AG04449 (cell line): Measurements from ENCODE around the gene ARHGAP26.
A peak's percentile ranks its signal among the peaks of the same experiment; 100 is the strongest.
"Not testable (repeated sequence)": the region's sequence is repeated elsewhere in the genome, so short reads cannot be mapped to it uniquely, and the experiment has no call there.

Source experiments
- CTCF ChIA-PET: fragments of 350-600 bp; formaldehyde crosslinking; extraction: SDS; loops from one replicate; lab custom pipeline; 2021; ENCODE audit warnings: antibody characterized with exemption; lab: Yijun Ruan, JAX
- POLR2A ChIA-PET: fragments of 400-600, 350-600 bp; formaldehyde crosslinking; extraction: SDS; loops from one replicate; lab custom pipeline; 2020; ENCODE audit warnings: antibody characterized with exemption, inconsistent platforms; lab: Yijun Ruan, JAX
- DNase-seq: peaks from one replicate; pipeline ENCODE4 v3.0.0-alpha.2; 2010; ENCODE audit warnings: low read depth, low spot score
- H3K4me3 ChIP-seq: 2 replicates; pipeline ENCODE4 v1.5.1; 2011; ENCODE audit warnings: low read depth, mild to moderate bottlenecking, control low read depth, low read length
- TF ChIP-seq, protein P1 (sequence below): IDR thresholded peaks from one replicate; pipeline ENCODE4 v1.5.1; 2011; ENCODE audit warnings: mild to moderate bottlenecking, moderate library complexity, low read length, control low read depth, inconsistent platforms; ENCODE audit not compliant: insufficient read depth; ENCODE audit errors: missing control alignments

ARHGAP26 gene

DNA sequence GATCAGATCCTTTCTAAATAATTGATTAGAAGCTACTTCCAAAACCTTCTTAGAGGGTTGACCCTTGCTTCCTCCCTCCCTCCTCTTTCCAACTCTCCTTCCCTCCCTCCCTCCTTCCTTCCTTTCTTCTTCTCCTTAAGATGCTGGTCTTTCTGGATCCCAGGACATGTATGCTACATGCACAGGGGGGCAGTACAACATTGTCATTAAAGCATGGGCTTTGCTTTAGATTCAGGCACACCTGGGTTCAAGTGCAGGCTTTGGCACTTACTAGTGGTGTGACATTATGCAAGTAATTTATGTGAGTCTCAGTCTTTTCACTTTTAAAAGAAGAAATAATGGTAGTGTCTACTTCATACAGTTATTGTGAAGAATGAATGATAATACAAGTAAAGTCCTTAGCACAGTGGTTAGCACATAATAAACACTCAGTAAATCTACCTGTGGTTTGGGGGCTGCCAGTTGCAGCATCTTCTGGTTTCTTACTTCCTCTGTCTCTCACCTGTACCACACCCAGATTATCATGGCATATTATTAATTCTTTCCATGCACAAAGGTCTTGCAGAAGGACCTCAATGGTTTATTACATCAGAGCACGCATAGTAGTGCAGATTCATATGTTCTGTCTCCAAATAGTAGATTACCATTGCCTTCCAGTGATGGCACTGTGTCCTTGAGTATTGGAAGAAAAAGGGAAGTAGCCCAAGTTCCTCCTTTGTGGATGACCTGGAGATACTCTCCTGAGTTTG, 154.1 kb downstream of the ARHGAP26 start:
- no peak overlapping the region for H3K4me3 ChIP-seq
- ChIA-PET CTCF (interaction anchor here (0.8 to 1.6 kb wide), 9 partner anchors 8 to 1033 kb away, joined by 3 to 6 read pairs (median 4); partner anchors contain the start of gene NR3C1), POLR2A (no interaction called here)
- DNase-seq: no peak
- TF ChIP-seq, protein P1, sequence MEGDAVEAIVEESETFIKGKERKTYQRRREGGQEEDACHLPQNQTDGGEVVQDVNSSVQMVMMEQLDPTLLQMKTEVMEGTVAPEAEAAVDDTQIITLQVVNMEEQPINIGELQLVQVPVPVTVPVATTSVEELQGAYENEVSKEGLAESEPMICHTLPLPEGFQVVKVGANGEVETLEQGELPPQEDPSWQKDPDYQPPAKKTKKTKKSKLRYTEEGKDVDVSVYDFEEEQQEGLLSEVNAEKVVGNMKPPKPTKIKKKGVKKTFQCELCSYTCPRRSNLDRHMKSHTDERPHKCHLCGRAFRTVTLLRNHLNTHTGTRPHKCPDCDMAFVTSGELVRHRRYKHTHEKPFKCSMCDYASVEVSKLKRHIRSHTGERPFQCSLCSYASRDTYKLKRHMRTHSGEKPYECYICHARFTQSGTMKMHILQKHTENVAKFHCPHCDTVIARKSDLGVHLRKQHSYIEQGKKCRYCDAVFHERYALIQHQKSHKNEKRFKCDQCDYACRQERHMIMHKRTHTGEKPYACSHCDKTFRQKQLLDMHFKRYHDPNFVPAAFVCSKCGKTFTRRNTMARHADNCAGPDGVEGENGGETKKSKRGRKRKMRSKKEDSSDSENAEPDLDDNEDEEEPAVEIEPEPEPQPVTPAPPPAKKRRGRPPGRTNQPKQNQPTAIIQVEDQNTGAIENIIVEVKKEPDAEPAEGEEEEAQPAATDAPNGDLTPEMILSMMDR: peak; percentile 37

DNA sequence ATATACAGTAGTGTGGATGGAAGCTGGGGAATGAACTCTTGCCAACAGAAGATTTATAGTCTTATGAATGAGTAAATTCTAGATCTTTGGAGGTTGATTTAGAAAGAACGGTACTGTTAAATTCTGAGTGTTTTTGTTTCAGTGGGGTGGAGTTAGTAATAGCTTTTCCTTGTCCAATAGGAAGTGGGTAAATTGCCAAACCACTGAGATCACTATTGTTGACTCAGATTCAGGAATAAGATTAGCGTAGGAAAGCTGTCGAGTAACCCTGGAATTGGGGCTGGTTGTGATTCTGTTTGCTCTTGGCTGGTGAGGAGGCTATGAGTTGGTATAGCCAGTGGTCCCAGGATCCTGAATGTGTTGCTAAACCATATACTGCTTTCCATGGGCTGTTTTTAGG, 155.6 kb downstream of the ARHGAP26 start:
- ChIA-PET CTCF (interaction anchor here (0.8 to 1.6 kb wide), 10 partner anchors 9 to 1266 kb away, joined by 3 to 6 read pairs (median 4); partner anchors contain the start of gene NR3C1), POLR2A (interaction anchor here (1.2 kb wide), 1 partner anchor 477 kb away, joined by 3 read pairs; no protein-coding TSS in a partner anchor)
- no peak overlapping the region for H3K4me3 ChIP-seq
- DNase-seq: peak; percentile 33
- TF ChIP-seq, protein P1: no peak

DNA sequence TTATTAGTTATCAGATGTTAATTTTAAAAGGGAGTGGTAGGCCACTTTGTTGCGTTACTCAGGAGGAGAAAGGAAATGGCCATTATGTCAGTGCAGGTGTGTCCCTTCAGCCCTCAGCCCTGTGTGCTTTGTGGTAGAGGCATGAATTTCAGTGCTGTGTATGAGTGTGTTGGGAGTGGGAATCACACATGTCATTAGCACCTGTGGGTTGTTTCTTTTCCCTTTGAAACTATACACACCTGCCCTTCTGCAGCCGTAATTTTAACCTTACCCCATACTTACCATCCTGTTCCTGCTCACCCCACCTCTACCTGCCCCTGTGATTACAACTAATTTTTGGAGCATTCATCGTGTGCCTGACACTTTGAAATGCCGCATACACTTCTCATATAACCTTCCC, 156.4 kb downstream of the ARHGAP26 start:
- H3K4me3 ChIP-seq: no peak overlapping the region
- POLR2A ChIA-PET: interaction anchor here (0.6 to 1.2 kb wide), 2 partner anchors 477 to 650 kb away, joined by 3 read pairs; no protein-coding TSS in a partner anchor
- TF ChIP-seq, protein P1: no peak
- no peak for DNase-seq
- CTCF ChIA-PET: interaction anchor here (1.0 to 1.6 kb wide), 7 partner anchors 12 to 1042 kb away, joined by 3 to 5 read pairs (median 3); no protein-coding TSS in a partner anchor

DNA sequence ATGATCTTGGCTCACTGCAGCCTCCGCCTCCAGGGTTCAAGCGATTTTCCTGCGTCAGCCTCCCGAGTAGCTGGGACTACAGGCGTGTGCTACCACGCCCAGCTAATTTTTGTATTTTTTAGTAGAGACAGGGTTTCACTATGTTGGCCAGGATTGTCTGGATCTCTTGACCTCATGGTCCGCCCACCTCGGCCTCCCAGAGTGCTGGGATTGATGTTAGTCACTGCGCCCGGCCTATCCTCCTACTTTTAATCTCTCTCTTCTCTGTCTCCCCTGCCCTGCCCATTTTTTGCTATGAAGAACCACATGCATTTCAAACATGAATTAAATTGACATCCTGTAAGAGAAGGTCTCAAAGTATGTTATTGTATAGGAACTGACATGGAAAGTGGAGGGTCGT, 158.8 kb downstream of the ARHGAP26 start:
- CTCF ChIA-PET: interaction anchor here (1.3 kb wide), 1 partner anchor 13 kb away, joined by 10 read pairs; no protein-coding TSS in a partner anchor
- DNase-seq, H3K4me3 ChIP-seq, POLR2A ChIA-PET: not testable (repeated sequence)

DNA sequence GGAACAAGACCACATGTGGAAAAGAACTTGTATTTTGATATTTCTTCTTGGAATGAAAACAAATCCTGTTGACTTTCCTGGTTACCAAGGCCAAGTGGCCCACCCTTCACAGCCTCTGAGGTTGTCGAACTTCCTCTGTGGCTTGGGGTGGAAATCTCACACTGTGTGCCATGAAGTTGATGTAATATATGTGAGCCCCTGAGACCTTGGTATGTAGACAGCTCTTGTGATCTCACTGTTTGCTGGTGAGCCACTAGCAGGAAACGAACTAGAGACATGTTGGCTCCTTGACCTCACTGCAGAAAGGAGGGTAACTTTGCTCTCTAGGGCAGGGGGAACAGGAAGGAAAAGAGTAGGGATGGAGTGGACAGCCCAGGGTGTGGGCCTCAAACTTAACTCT, 159.4 kb downstream of the ARHGAP26 start:
- DNase-seq: no peak
- CTCF ChIA-PET: no interaction called here
- TF ChIP-seq, protein P1: no peak
- POLR2A ChIA-PET: no interaction called here
- no peak overlapping the region for H3K4me3 ChIP-seq

DNA sequence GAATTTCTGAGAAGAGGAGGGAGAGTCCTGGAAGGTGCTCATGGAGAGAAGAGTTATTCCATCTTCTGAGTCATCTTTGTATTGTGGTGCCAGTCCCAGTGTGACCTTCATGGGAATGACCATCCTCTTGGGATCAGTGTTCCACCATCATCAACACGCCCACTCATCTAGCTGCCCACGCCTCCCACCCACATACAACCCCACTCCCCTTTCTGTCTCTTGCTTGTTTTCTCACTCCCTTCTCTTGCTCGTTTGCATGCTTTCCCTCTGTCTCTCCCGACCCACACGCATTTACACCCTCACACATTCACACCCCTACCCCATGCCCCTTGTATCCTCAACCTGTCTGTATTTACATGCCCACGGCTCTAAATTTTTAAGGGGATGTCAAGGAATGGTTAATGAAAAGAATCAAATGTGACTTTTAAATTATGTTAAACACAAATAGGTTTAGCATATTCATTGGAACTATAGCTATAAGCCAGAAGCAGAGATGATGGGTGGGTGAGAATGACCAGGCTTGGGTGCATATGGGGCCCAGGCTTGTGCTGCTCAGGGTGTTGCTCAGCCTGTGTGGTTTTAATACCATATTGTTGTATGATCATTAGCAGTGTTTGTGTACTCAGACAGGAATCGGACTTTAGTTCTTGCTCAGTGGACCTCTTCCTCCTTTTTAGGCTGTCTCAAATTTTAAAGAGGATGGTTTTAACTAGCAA, 160.4 kb downstream of the ARHGAP26 start:
- CTCF ChIA-PET: interaction anchor here (0.9 kb wide), 1 partner anchor 17 kb away, joined by 3 read pairs; no protein-coding TSS in a partner anchor
- TF ChIP-seq, protein P1: no peak
- no peak for DNase-seq
- H3K4me3 ChIP-seq: no peak overlapping the region
- POLR2A ChIA-PET: no interaction called here
